ENCODE results near the gene SLC22A2. TPM values are rescaled to one million over a fixed set of nuclear protein-coding genes. Genes with fewer than 3 reads are reported as not detected.

SLC22A2 gene
- total and polyA plus RNA-seq, 9 of the 15 experiments (the other 6 are each of a cell fraction or from before 2014, with no cell fraction given): not detected

DNA sequence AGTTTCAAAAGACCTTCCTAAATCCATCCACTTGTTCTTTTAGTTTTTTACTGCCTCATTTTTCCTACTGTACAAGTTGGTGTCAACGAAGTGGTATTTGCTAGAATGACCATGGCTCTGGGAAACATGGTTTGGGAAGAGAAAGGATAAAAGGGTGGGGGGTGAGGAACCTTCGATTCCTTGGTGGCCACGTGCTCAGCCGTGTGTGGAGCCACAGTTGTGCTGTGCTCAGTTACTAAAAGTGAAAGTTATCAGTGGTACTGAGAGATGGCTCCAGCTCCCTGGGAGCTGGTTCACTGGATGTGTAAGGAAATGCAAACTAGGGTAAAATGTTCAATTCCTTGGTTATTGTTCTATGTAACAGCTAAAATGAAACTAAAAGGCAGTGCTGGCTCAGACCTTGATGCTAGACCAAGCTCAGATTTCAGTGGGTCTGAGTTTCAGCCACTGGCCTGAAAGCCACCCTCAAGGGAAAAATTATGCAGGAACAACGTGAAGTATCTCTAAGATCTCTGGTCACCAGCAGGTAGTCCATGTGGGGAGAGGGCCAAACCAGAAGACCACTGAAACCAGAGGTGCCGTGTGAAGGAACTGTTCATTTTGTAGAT is 7.4 kb upstream of the SLC22A2 start:
- in situ Hi-C loops (cut with MboI) (no loop called here), intact Hi-C loops (cut with micrococcal nuclease) (loop anchor here (5.0 to 10.0 kb wide), 3 partner anchors 129 to 401 kb away; no protein-coding TSS in a partner anchor)
- H3K36me3 ChIP-seq (ENCODE audit: control insufficient read depth, insufficient read depth, low read length): no peaks in the 10 kb centered on the region
- no peak overlapping the region for H3K27ac ChIP-seq (ENCODE audit: extremely low read depth, low read depth, low read length)
- peaks cover 4 to 24% of the 10 kb centered on the region in 2 experiments; a peak in 4 of 5 replicates for H3K27me3 ChIP-seq (ENCODE audit: control insufficient read depth in 2 of 2, insufficient read depth in 2 of 2, low read length in 2 of 2)
- ChIA-PET POLR2A (no interaction called here), CTCF (ENCODE audit: low intra/inter-chr PET ratio) (no interaction called here)
- H2AFZ ChIP-seq (ENCODE audit: low read depth, low read length): no peak overlapping the region
- TF ChIP-seq L3MBTL2 (IDR thresholded peaks at IDR 0.05): peak; percentile 62
- no peak for TF ChIP-seq ZKSCAN3 (CRISPR knock-in tag; IDR thresholded peaks at IDR 0.05)
- H3K79me2 ChIP-seq (ENCODE audit: control insufficient read depth, insufficient read depth, low read length): no peaks in the 10 kb centered on the region
- WGBS (ENCODE audit: insufficient coverage, low coverage, missing lambda C conversion rate): 0% methylated on average over 6 of the region's 6 CpGs
- no peak overlapping the region; a peak in 1 of 4 replicates for H3K9ac ChIP-seq (ENCODE audit: insufficient read depth in 1 of 2, low read depth in 2 of 2, low read length in 2 of 2)
- no peaks in the 10 kb centered on the region for H3K9me3 ChIP-seq (replicated peaks; ENCODE audit: control insufficient read depth, insufficient read depth, low read depth, low read length)
- no peak overlapping the region for H3K4me3 ChIP-seq
- no peaks in the 10 kb centered on the region; a peak in 1 of 5 replicates for H3K4me1 ChIP-seq (replicated peaks in 1 of 2; ENCODE audit: control insufficient read depth in 2 of 2, insufficient read depth in 2 of 2, low read length in 2 of 2)
- H4K20me1 ChIP-seq (replicated peaks; ENCODE audit: control insufficient read depth, insufficient read depth, low read length): no peaks in the 10 kb centered on the region
- FAIRE-seq: no peak
- BruUV-seq (replicated peaks): no TSS peak
- no peak for DNase-seq (ENCODE audit: extremely low read depth in 1 of 4, low spot score in 3 of 4)
- H3K9me1 ChIP-seq (ENCODE audit: control insufficient read depth, insufficient read depth, low read length): no peaks in the 10 kb centered on the region
- H3K4me2 ChIP-seq (ENCODE audit: insufficient read depth, low read length): no peak overlapping the region
- no peak for ATAC-seq

DNA sequence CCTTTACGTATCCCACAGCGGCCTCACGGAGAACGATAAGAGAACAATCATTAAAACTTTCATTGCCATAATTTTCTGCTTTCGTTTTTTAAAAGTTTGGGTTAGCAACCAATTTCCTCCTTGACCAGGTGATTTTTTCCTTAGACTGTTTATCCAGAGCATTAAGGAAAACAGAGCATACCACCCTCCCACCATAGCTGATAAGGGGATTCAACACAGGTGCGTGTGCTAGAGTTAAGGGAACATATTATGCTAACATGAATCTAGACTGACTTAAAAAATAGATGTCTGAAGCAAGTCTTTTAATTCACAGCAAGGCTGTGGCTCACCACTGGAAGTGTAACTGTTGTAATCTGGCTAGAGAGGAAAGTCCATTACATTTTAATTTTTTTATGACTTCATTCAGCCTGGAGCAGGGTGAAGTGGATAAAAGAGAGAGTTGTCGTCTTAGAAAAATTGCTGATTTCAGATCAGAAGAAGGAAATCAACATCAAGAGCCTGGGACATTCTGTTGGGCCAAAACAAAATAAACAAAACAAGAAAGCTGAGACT is 5.5 kb upstream of the SLC22A2 start:
- no peak overlapping the region for H2AFZ ChIP-seq (ENCODE audit: low read depth, low read length)
- no peaks in the 10 kb centered on the region; a peak in 1 of 5 replicates for H3K4me1 ChIP-seq (replicated peaks in 1 of 2; ENCODE audit: control insufficient read depth in 2 of 2, insufficient read depth in 2 of 2, low read length in 2 of 2)
- ChIA-PET POLR2A (no interaction called here), CTCF (ENCODE audit: low intra/inter-chr PET ratio) (no interaction called here)
- no peaks in the 10 kb centered on the region for H3K79me2 ChIP-seq (ENCODE audit: control insufficient read depth, insufficient read depth, low read length)
- H3K4me3 ChIP-seq: no peak overlapping the region
- no peak for DNase-seq (ENCODE audit: extremely low read depth in 1 of 4, low spot score in 3 of 4)
- H3K9me3 ChIP-seq (replicated peaks; ENCODE audit: control insufficient read depth, insufficient read depth, low read depth, low read length): no peaks in the 10 kb centered on the region
- FAIRE-seq: no peak
- peaks cover 15 to 35% of the 10 kb centered on the region in 2 experiments; a peak in 4 of 5 replicates for H3K27me3 ChIP-seq (ENCODE audit: control insufficient read depth in 2 of 2, insufficient read depth in 2 of 2, low read length in 2 of 2)
- intact Hi-C loops (cut with micrococcal nuclease): loop anchor here (10.0 kb wide), 2 partner anchors 191 to 399 kb away; no protein-coding TSS in a partner anchor
- H3K27ac ChIP-seq (ENCODE audit: extremely low read depth, low read depth, low read length): no peak overlapping the region
- BruUV-seq (replicated peaks): no TSS peak
- no peaks in the 10 kb centered on the region for H3K36me3 ChIP-seq (ENCODE audit: control insufficient read depth, insufficient read depth, low read length)
- H3K9ac ChIP-seq (ENCODE audit: insufficient read depth in 1 of 2, low read depth in 2 of 2, low read length in 2 of 2): no peak overlapping the region
- ATAC-seq: no peak
- 5% methylated on average over 7 of the region's 7 CpGs for WGBS (ENCODE audit: insufficient coverage, low coverage, missing lambda C conversion rate)
- in situ Hi-C loops (cut with MboI): no loop called here
- no peak overlapping the region for H3K4me2 ChIP-seq (ENCODE audit: insufficient read depth, low read length)
- H4K20me1 ChIP-seq (replicated peaks; ENCODE audit: control insufficient read depth, insufficient read depth, low read length): no peaks in the 10 kb centered on the region
- H3K9me1 ChIP-seq (ENCODE audit: control insufficient read depth, insufficient read depth, low read length): no peaks in the 10 kb centered on the region
- no peak for TF ChIP-seq EWSR1 (IDR thresholded peaks at IDR 0.05; ENCODE audit: borderline replicate concordance, low read depth, partially characterized antibody)
- no peak for TF ChIP-seq FOXK1 (CRISPR knock-in tag; IDR thresholded peaks at IDR 0.05; ENCODE audit: borderline replicate concordance)
- no peak for TF ChIP-seq ZNF717 (CRISPR knock-in tag; IDR thresholded peaks at IDR 0.05)
- TF ChIP-seq HOXB6 (CRISPR knock-in tag; IDR thresholded peaks at IDR 0.05; ENCODE audit: borderline replicate concordance): no peak
- TF ChIP-seq GTF2A2 (tag; IDR thresholded peaks at IDR 0.05): no peak
- TF ChIP-seq, protein P1, sequence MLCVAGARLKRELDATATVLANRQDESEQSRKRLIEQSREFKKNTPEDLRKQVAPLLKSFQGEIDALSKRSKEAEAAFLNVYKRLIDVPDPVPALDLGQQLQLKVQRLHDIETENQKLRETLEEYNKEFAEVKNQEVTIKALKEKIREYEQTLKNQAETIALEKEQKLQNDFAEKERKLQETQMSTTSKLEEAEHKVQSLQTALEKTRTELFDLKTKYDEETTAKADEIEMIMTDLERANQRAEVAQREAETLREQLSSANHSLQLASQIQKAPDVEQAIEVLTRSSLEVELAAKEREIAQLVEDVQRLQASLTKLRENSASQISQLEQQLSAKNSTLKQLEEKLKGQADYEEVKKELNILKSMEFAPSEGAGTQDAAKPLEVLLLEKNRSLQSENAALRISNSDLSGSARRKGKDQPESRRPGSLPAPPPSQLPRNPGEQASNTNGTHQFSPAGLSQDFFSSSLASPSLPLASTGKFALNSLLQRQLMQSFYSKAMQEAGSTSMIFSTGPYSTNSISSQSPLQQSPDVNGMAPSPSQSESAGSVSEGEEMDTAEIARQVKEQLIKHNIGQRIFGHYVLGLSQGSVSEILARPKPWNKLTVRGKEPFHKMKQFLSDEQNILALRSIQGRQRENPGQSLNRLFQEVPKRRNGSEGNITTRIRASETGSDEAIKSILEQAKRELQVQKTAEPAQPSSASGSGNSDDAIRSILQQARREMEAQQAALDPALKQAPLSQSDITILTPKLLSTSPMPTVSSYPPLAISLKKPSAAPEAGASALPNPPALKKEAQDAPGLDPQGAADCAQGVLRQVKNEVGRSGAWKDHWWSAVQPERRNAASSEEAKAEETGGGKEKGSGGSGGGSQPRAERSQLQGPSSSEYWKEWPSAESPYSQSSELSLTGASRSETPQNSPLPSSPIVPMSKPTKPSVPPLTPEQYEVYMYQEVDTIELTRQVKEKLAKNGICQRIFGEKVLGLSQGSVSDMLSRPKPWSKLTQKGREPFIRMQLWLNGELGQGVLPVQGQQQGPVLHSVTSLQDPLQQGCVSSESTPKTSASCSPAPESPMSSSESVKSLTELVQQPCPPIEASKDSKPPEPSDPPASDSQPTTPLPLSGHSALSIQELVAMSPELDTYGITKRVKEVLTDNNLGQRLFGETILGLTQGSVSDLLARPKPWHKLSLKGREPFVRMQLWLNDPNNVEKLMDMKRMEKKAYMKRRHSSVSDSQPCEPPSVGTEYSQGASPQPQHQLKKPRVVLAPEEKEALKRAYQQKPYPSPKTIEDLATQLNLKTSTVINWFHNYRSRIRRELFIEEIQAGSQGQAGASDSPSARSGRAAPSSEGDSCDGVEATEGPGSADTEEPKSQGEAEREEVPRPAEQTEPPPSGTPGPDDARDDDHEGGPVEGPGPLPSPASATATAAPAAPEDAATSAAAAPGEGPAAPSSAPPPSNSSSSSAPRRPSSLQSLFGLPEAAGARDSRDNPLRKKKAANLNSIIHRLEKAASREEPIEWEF (CRISPR knock-in tag; IDR thresholded peaks at IDR 0.05): no peak
- no peak for TF ChIP-seq ZNF695 (CRISPR knock-in tag; IDR thresholded peaks at IDR 0.05)

Data from K562 (cell line).